WTC11 (cell line): ENCODE results near the gene CXorf58. TPM values are rescaled to one million over a fixed set of nuclear protein-coding genes. Genes with fewer than 3 reads are reported as not detected.

Experiments used
- ATAC-seq: fragments of 200-7000 bp; cut with Tn5 transposase; 2 replicates; pipeline ENCODE4 v1.10.0; 2021; ENCODE audit warnings: mild to moderate bottlenecking, moderate library complexity
- CTCF ChIA-PET: fragments of 300-600 bp; sonication (Branson Sonifier 250); formaldehyde crosslinking; loops from one replicate; lab custom pipeline; 2021; ENCODE audit warnings: antibody characterized with exemption; lab: Charles Lee
- POLR2A ChIA-PET: fragments of 350-600 bp; sonication (Branson Sonifier 250); formaldehyde crosslinking; loops from one replicate; lab custom pipeline; 2021; ENCODE audit warnings: antibody characterized with exemption; lab: Charles Lee
- DNase-seq: peaks from one replicate; pipeline ENCODE4 v3.0.0; 2021; ENCODE audit warnings: low spot score
- H3K27ac Mint-ChIP-seq: 2 replicates; pipeline ENCODE4 v1.8.0; 2021; ENCODE audit warnings: mixed read lengths
- H3K27me3 Mint-ChIP-seq: 2 replicates; pipeline ENCODE4 v1.8.0; 2021; ENCODE audit warnings: low read depth, mild to moderate bottlenecking, moderate library complexity, mixed read lengths
- H3K36me3 Mint-ChIP-seq: 2 replicates; pipeline ENCODE4 v1.8.0; 2021; ENCODE audit warnings: mixed read lengths
- H3K4me1 Mint-ChIP-seq: 2 replicates; pipeline ENCODE4 v1.8.0; 2022; ENCODE audit warnings: mixed read lengths
- H3K4me3 Mint-ChIP-seq: 2 replicates; pipeline ENCODE4 v1.8.0; 2021; ENCODE audit warnings: mild to moderate bottlenecking, moderate library complexity, mixed read lengths
- H3K9me3 Mint-ChIP-seq: 2 replicates; pipeline ENCODE4 v1.8.0; 2021; ENCODE audit warnings: mixed read lengths
- ETV6 ChIP-seq: sonication (generic); formaldehyde crosslinking; IDR thresholded peaks from 2 replicates; pipeline ENCODE4 v1.8.1; 2022; ENCODE audit warnings: mild to moderate bottlenecking, missing genetic modification reagents
- GRHL2 ChIP-seq: fragments of 250-450 bp; sonication (Bioruptor Pico); IDR thresholded peaks from 2 replicates; pipeline ENCODE4 v1.8.0; 2022; ENCODE audit warnings: mild to moderate bottlenecking, moderate library complexity; ENCODE audit not compliant: insufficient replicate concordance, severe bottlenecking
- GTF2I ChIP-seq: fragments of 250-450 bp; sonication (Bioruptor Pico); conservative IDR thresholded peaks from 2 replicates; pipeline ENCODE4 v1.4.0; 2021; ENCODE audit warnings: mild to moderate bottlenecking
- IRF2 ChIP-seq: sonication (generic); formaldehyde crosslinking; IDR thresholded peaks from 2 replicates; pipeline ENCODE4 v1.8.0; 2022; ENCODE audit warnings: low read depth, missing genetic modification reagents, borderline replicate concordance
- NFATC4 ChIP-seq: fragments of 250-450 bp; sonication (Bioruptor Pico); IDR thresholded peaks from 2 replicates; pipeline ENCODE4 v1.9.0; 2021; ENCODE audit warnings: mild to moderate bottlenecking
- NFYB ChIP-seq: sonication (generic); formaldehyde crosslinking; conservative IDR thresholded peaks from 2 replicates; pipeline ENCODE4 v1.8.0; 2022; ENCODE audit warnings: low read depth, missing genetic modification reagents
- NR2C2 ChIP-seq: sonication (generic); formaldehyde crosslinking; IDR thresholded peaks from 2 replicates; pipeline ENCODE4 v1.8.0; 2022; ENCODE audit warnings: mild to moderate bottlenecking, missing genetic modification reagents
- SMAD3 ChIP-seq: sonication (generic); formaldehyde crosslinking; IDR thresholded peaks from 2 replicates; pipeline ENCODE4 v1.8.0; 2022; ENCODE audit warnings: missing genetic modification reagents, mild to moderate bottlenecking, borderline replicate concordance
- TEAD4 ChIP-seq: sonication (generic); formaldehyde crosslinking; IDR thresholded peaks from 2 replicates; pipeline ENCODE4 v1.8.0; 2022; ENCODE audit warnings: mild to moderate bottlenecking, missing genetic modification reagents
- ZNF396 ChIP-seq: fragments of 250-450 bp; sonication (Bioruptor Pico); IDR thresholded peaks from 2 replicates; pipeline ENCODE4 v1.8.0; 2021; ENCODE audit warnings: mild to moderate bottlenecking, moderate library complexity, borderline replicate concordance
- total RNA-seq: library from RNA; stranded (reverse); gene quantifications from 3 replicates; pipeline ENCODE4 v1.2.3, GENCODE V29; 2021
- TF ChIP-seq, protein P1 (sequence below): sonication (generic); formaldehyde crosslinking; IDR thresholded peaks from 2 replicates; pipeline ENCODE4 v1.8.1; 2022; ENCODE audit warnings: mild to moderate bottlenecking, missing genetic modification reagents, moderate library complexity, borderline replicate concordance
- TF ChIP-seq, protein P2 (sequence below): sonication (generic); formaldehyde crosslinking; IDR thresholded peaks from 2 replicates; pipeline ENCODE4 v1.8.1; 2023; ENCODE audit warnings: mild to moderate bottlenecking, missing genetic modification reagents
- TF ChIP-seq, protein P3 (sequence below): sonication (generic); formaldehyde crosslinking; IDR thresholded peaks from 2 replicates; pipeline ENCODE4 v1.8.1; 2023; ENCODE audit warnings: mild to moderate bottlenecking, missing genetic modification reagents, moderate library complexity
- TF ChIP-seq, protein P4 (sequence below): sonication (generic); formaldehyde crosslinking; IDR thresholded peaks from 2 replicates; pipeline ENCODE4 v1.8.1; 2023; ENCODE audit warnings: mild to moderate bottlenecking, missing genetic modification reagents, moderate library complexity
- TF ChIP-seq, protein P5 (sequence below): fragments of 250-450 bp; sonication (Bioruptor Pico); IDR thresholded peaks from 2 replicates; pipeline ENCODE4 v1.9.0; 2021; ENCODE audit warnings: mild to moderate bottlenecking
- TF ChIP-seq, protein P6 (sequence below): fragments of 250-450 bp; sonication (Bioruptor Pico); IDR thresholded peaks from 2 replicates; pipeline ENCODE4 v1.9.0; 2021; ENCODE audit warnings: moderate library complexity, mild to moderate bottlenecking, inconsistent platforms, borderline replicate concordance
- TF ChIP-seq, protein P7 (sequence below): sonication (generic); formaldehyde crosslinking; IDR thresholded peaks from 2 replicates; pipeline ENCODE4 v1.8.0; 2023; ENCODE audit warnings: missing genetic modification reagents, mild to moderate bottlenecking, borderline replicate concordance
- TF ChIP-seq, protein P8 (sequence below): sonication (generic); formaldehyde crosslinking; IDR thresholded peaks from 2 replicates; pipeline ENCODE4 v1.8.1; 2023; ENCODE audit warnings: mild to moderate bottlenecking, moderate library complexity, missing genetic modification reagents

Gene CXorf58
- total RNA-seq, 1 experiment from 2014 or later = not detected

DNA sequence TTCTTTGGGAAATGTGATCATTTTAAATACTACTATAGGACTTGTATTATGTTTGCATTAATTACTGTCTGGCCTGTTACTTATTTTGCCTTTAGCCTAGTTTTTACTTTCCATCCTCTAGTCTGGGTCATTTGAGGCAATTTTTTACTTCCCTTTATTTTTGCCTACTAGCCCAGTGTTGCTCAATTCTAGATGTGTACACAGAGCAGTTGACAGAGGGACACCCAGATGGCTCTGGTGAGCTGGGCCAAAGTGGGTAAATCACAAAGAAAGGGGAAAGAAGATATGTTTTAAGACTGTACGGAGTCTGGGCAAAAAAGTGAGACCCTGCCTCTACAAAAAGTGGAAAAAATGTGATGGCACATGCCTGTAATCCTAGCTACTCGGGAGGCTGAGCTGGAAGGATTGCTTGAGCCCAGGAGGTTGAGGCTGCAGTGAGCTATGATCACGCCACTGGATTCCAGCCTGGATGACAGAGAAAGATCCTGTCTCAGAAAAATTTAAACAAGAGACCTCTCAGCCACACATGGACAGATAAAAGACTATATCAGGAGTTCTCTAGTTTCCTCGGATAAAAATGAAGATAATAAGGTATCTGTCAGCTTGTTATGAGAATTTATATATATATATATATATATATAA lies 35.8 kb upstream of the CXorf58 start:
- Mint-ChIP-seq H3K27me3 (no peaks in the 10 kb centered on the region), H3K9me3 (no peaks in the 10 kb centered on the region), H3K4me1 (no peaks in the 10 kb centered on the region), H3K4me3 (no peak overlapping the region), H3K27ac (no peak overlapping the region), H3K36me3 (peaks cover 4% of the 10 kb centered on the region; the same call in 1 of the 2 replicates)
- POLR2A ChIA-PET = no interaction called here
- ATAC-seq (no peak), DNase-seq (no peak)
- CTCF ChIA-PET = no interaction called here
- TF ChIP-seq, protein P1, sequence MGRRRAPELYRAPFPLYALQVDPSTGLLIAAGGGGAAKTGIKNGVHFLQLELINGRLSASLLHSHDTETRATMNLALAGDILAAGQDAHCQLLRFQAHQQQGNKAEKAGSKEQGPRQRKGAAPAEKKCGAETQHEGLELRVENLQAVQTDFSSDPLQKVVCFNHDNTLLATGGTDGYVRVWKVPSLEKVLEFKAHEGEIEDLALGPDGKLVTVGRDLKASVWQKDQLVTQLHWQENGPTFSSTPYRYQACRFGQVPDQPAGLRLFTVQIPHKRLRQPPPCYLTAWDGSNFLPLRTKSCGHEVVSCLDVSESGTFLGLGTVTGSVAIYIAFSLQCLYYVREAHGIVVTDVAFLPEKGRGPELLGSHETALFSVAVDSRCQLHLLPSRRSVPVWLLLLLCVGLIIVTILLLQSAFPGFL (CRISPR knock-in tag) = no peak
- no peak for TF ChIP-seq ETV6 (CRISPR knock-in tag)
- TF ChIP-seq, protein P2, sequence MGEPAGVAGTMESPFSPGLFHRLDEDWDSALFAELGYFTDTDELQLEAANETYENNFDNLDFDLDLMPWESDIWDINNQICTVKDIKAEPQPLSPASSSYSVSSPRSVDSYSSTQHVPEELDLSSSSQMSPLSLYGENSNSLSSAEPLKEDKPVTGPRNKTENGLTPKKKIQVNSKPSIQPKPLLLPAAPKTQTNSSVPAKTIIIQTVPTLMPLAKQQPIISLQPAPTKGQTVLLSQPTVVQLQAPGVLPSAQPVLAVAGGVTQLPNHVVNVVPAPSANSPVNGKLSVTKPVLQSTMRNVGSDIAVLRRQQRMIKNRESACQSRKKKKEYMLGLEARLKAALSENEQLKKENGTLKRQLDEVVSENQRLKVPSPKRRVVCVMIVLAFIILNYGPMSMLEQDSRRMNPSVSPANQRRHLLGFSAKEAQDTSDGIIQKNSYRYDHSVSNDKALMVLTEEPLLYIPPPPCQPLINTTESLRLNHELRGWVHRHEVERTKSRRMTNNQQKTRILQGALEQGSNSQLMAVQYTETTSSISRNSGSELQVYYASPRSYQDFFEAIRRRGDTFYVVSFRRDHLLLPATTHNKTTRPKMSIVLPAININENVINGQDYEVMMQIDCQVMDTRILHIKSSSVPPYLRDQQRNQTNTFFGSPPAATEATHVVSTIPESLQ = no peak

DNA sequence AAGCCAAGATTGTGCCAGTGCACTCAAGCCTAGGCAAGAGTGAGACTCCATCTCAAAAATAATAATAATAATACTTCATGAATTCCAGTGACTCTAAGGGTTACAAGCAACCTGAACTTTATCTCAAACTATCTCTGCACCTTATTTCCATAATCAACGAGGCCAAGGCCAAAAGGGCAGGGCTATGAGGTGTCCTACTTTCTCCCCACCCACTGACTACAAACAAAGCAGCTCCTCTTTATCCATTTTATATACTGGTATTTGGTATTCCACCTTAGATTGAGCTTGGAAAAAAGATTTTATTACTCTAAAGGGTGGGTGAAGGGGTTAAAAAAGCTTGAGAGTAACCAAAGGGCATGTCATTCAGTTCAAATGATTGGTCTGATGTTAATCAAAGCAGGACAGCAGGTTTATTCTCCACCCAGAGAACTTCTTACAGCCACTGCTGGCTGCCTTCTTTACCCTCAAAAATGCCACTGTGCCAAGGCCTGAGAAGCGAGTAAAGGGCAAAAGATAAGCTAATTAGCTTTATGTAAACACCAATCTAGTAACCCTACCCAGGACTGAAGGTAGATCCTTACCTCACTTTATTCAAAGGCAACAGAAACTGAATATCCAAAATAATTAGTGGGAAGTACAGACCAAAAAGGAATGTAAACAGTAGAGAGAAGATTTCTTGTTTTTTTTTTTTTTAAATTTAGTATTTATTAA lies 28.3 kb upstream of the CXorf58 start:
- DNase-seq = no peak
- no peak overlapping the region for H3K4me3 Mint-ChIP-seq
- ChIA-PET CTCF (no interaction called here), POLR2A (no interaction called here)
- no peaks in the 10 kb centered on the region for H3K27me3 Mint-ChIP-seq
- no peaks in the 10 kb centered on the region for H3K9me3 Mint-ChIP-seq
- no peaks in the 10 kb centered on the region for H3K36me3 Mint-ChIP-seq
- ATAC-seq = no peak
- H3K27ac Mint-ChIP-seq = no peak overlapping the region
- TF ChIP-seq NFATC4 (CRISPR knock-in tag) (no peak), GTF2I (no peak), IRF2 (CRISPR knock-in tag) (no peak), SMAD3 (no peak), GRHL2 (CRISPR knock-in tag) (no peak), NR2C2 (CRISPR knock-in tag) (no peak), ZNF396 (CRISPR knock-in tag) (no peak), NFYB (no peak), TEAD4 (CRISPR knock-in tag) (no peak)
- TF ChIP-seq, protein P3, sequence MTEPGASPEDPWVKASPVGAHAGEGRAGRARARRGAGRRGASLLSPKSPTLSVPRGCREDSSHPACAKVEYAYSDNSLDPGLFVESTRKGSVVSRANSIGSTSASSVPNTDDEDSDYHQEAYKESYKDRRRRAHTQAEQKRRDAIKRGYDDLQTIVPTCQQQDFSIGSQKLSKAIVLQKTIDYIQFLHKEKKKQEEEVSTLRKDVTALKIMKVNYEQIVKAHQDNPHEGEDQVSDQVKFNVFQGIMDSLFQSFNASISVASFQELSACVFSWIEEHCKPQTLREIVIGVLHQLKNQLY (CRISPR knock-in tag) = no peak
- TF ChIP-seq, protein P4, sequence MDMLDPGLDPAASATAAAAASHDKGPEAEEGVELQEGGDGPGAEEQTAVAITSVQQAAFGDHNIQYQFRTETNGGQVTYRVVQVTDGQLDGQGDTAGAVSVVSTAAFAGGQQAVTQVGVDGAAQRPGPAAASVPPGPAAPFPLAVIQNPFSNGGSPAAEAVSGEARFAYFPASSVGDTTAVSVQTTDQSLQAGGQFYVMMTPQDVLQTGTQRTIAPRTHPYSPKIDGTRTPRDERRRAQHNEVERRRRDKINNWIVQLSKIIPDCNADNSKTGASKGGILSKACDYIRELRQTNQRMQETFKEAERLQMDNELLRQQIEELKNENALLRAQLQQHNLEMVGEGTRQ = no peak
- TF ChIP-seq, protein P5, sequence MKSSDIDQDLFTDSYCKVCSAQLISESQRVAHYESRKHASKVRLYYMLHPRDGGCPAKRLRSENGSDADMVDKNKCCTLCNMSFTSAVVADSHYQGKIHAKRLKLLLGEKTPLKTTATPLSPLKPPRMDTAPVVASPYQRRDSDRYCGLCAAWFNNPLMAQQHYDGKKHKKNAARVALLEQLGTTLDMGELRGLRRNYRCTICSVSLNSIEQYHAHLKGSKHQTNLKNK (CRISPR knock-in tag) = no peak
- TF ChIP-seq, protein P6, sequence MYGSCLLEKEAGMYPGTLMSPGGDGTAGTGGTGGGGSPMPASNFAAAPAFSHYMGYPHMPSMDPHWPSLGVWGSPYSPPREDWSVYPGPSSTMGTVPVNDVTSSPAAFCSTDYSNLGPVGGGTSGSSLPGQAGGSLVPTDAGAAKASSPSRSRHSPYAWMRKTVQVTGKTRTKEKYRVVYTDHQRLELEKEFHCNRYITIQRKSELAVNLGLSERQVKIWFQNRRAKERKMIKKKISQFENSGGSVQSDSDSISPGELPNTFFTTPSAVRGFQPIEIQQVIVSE = no peak
- TF ChIP-seq, protein P7, sequence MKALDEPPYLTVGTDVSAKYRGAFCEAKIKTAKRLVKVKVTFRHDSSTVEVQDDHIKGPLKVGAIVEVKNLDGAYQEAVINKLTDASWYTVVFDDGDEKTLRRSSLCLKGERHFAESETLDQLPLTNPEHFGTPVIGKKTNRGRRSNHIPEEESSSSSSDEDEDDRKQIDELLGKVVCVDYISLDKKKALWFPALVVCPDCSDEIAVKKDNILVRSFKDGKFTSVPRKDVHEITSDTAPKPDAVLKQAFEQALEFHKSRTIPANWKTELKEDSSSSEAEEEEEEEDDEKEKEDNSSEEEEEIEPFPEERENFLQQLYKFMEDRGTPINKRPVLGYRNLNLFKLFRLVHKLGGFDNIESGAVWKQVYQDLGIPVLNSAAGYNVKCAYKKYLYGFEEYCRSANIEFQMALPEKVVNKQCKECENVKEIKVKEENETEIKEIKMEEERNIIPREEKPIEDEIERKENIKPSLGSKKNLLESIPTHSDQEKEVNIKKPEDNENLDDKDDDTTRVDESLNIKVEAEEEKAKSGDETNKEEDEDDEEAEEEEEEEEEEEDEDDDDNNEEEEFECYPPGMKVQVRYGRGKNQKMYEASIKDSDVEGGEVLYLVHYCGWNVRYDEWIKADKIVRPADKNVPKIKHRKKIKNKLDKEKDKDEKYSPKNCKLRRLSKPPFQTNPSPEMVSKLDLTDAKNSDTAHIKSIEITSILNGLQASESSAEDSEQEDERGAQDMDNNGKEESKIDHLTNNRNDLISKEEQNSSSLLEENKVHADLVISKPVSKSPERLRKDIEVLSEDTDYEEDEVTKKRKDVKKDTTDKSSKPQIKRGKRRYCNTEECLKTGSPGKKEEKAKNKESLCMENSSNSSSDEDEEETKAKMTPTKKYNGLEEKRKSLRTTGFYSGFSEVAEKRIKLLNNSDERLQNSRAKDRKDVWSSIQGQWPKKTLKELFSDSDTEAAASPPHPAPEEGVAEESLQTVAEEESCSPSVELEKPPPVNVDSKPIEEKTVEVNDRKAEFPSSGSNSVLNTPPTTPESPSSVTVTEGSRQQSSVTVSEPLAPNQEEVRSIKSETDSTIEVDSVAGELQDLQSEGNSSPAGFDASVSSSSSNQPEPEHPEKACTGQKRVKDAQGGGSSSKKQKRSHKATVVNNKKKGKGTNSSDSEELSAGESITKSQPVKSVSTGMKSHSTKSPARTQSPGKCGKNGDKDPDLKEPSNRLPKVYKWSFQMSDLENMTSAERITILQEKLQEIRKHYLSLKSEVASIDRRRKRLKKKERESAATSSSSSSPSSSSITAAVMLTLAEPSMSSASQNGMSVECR = no peak
- TF ChIP-seq, protein P8, sequence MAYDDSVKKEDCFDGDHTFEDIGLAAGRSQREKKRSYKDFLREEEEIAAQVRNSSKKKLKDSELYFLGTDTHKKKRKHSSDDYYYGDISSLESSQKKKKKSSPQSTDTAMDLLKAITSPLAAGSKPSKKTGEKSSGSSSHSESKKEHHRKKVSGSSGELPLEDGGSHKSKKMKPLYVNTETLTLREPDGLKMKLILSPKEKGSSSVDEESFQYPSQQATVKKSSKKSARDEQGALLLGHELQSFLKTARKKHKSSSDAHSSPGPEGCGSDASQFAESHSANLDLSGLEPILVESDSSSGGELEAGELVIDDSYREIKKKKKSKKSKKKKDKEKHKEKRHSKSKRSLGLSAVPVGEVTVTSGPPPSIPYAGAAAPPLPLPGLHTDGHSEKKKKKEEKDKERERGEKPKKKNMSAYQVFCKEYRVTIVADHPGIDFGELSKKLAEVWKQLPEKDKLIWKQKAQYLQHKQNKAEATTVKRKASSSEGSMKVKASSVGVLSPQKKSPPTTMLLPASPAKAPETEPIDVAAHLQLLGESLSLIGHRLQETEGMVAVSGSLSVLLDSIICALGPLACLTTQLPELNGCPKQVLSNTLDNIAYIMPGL (CRISPR knock-in tag) = no peak
- H3K4me1 Mint-ChIP-seq = peaks cover 13% of the 10 kb centered on the region
